WTC11 (cell line): ENCODE measurements around the gene PDZD2.

Experiments used
- AFF4 ChIP-seq: sonication (generic); formaldehyde crosslinking; IDR thresholded peaks from 2 replicates; pipeline ENCODE4 v1.8.1; 2023; ENCODE audit warnings: mild to moderate bottlenecking, missing genetic modification reagents, borderline replicate concordance
- ATF2 ChIP-seq: sonication (generic); formaldehyde crosslinking; IDR thresholded peaks from 2 replicates; pipeline ENCODE4 v1.8.1; 2022; ENCODE audit warnings: low read depth, missing genetic modification reagents, borderline replicate concordance
- CBFB ChIP-seq: sonication (generic); formaldehyde crosslinking; IDR thresholded peaks from 2 replicates; pipeline ENCODE4 v1.8.1; 2022; ENCODE audit warnings: mild to moderate bottlenecking, low read depth, missing genetic modification reagents
- ESRRA ChIP-seq: sonication (generic); formaldehyde crosslinking; IDR thresholded peaks from 2 replicates; pipeline ENCODE4 v1.8.1; 2022; ENCODE audit warnings: mild to moderate bottlenecking, missing genetic modification reagents, borderline replicate concordance
- ETV6 ChIP-seq: sonication (generic); formaldehyde crosslinking; IDR thresholded peaks from 2 replicates; pipeline ENCODE4 v1.8.1; 2022; ENCODE audit warnings: mild to moderate bottlenecking, missing genetic modification reagents
- IRF1 ChIP-seq: sonication (generic); formaldehyde crosslinking; IDR thresholded peaks from 2 replicates; pipeline ENCODE4 v1.8.0; 2023; ENCODE audit warnings: missing genetic modification reagents
- JUN ChIP-seq: sonication (generic); formaldehyde crosslinking; IDR thresholded peaks from 2 replicates; pipeline ENCODE4 v1.8.0; 2023; ENCODE audit warnings: mild to moderate bottlenecking, missing genetic modification reagents
- MAX ChIP-seq: sonication (generic); formaldehyde crosslinking; IDR thresholded peaks from 2 replicates; pipeline ENCODE4 v1.8.0; 2022; ENCODE audit warnings: mild to moderate bottlenecking, missing genetic modification reagents
- NFE2L1 ChIP-seq: sonication (generic); formaldehyde crosslinking; IDR thresholded peaks from 2 replicates; pipeline ENCODE4 v1.8.1; 2023; ENCODE audit warnings: missing genetic modification reagents
- NR2C2 ChIP-seq: sonication (generic); formaldehyde crosslinking; IDR thresholded peaks from 2 replicates; pipeline ENCODE4 v1.8.0; 2022; ENCODE audit warnings: mild to moderate bottlenecking, missing genetic modification reagents
- TCF7 ChIP-seq: sonication (generic); formaldehyde crosslinking; IDR thresholded peaks from 2 replicates; pipeline ENCODE4 v1.8.0; 2022; ENCODE audit warnings: mild to moderate bottlenecking, low read depth, missing genetic modification reagents, moderate library complexity
- ZBTB21 ChIP-seq: sonication (generic); formaldehyde crosslinking; IDR thresholded peaks from 2 replicates; pipeline ENCODE4 v1.8.1; 2023; ENCODE audit warnings: mild to moderate bottlenecking, missing genetic modification reagents, borderline replicate concordance
- ZNF281 ChIP-seq: sonication (generic); formaldehyde crosslinking; IDR thresholded peaks from 2 replicates; pipeline ENCODE4 v1.8.0; 2023; ENCODE audit warnings: mild to moderate bottlenecking, missing genetic modification reagents
- TF ChIP-seq, protein P1 (sequence below): fragments of 200-600 bp; IDR thresholded peaks from 2 replicates; pipeline ENCODE4 v1.8.0; 2022; ENCODE audit warnings: antibody characterized with exemption

GRCh38 chr5:31707329-31707728 is 68.4 kb downstream of the PDZD2 start:
- TF ChIP-seq CBFB (CRISPR knock-in tag) = no peak
- TF ChIP-seq, protein P1, sequence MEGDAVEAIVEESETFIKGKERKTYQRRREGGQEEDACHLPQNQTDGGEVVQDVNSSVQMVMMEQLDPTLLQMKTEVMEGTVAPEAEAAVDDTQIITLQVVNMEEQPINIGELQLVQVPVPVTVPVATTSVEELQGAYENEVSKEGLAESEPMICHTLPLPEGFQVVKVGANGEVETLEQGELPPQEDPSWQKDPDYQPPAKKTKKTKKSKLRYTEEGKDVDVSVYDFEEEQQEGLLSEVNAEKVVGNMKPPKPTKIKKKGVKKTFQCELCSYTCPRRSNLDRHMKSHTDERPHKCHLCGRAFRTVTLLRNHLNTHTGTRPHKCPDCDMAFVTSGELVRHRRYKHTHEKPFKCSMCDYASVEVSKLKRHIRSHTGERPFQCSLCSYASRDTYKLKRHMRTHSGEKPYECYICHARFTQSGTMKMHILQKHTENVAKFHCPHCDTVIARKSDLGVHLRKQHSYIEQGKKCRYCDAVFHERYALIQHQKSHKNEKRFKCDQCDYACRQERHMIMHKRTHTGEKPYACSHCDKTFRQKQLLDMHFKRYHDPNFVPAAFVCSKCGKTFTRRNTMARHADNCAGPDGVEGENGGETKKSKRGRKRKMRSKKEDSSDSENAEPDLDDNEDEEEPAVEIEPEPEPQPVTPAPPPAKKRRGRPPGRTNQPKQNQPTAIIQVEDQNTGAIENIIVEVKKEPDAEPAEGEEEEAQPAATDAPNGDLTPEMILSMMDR = no peak
- no peak for TF ChIP-seq TCF7 (CRISPR knock-in tag)
- TF ChIP-seq NFE2L1 (CRISPR knock-in tag) = no peak
- TF ChIP-seq JUN (CRISPR knock-in tag) = no peak
- no peak for TF ChIP-seq NR2C2 (CRISPR knock-in tag)
- TF ChIP-seq ZBTB21 = no peak
- TF ChIP-seq ESRRA = no peak
- TF ChIP-seq ETV6 (CRISPR knock-in tag) = no peak
- TF ChIP-seq ATF2 = no peak
- TF ChIP-seq MAX (CRISPR knock-in tag) = no peak
- TF ChIP-seq AFF4 (CRISPR knock-in tag) = no peak
- TF ChIP-seq ZNF281 (CRISPR knock-in tag) = no peak
- no peak for TF ChIP-seq IRF1 (CRISPR knock-in tag)
